BLaER1 treated with 17β-estradiol and CSF1 and Interleukin-3, amounts not matched to agents 10 nM and 100 nM (cell line): ENCODE measurements around the gene HMBS.
A peak's percentile ranks its signal among the peaks of the same experiment; 100 is the strongest.

Experiments used
- H3K27ac ChIP-seq, 11 experiments: shearing (Covaris generic); formaldehyde crosslinking; 2 replicates each; pipeline ENCODE4 v1.8.1; 2022
- H3K27me3 ChIP-seq, 11 experiments: shearing (Covaris generic); formaldehyde crosslinking; 2 replicates each; pipeline ENCODE4 v1.8.1; 2022
- H3K36me3 ChIP-seq, 11 experiments: shearing (Covaris generic); formaldehyde crosslinking; 2 replicates each; pipeline ENCODE4 v1.8.1; 2022
- H3K4me1 ChIP-seq, 10 experiments: shearing (Covaris generic); formaldehyde crosslinking; 2 replicates each; pipeline ENCODE4 v1.8.1; 2022
- H3K4me2 ChIP-seq, 11 experiments: shearing (Covaris generic); formaldehyde crosslinking; 2 replicates each; pipeline ENCODE4 v1.8.1; 2022
- H3K4me3 ChIP-seq, 10 experiments: shearing (Covaris generic); formaldehyde crosslinking; 2 replicates each; pipeline ENCODE4 v1.8.1; 2022
- H3K9ac ChIP-seq, 11 experiments: shearing (Covaris generic); formaldehyde crosslinking; 2 replicates each; pipeline ENCODE4 v1.8.1; 2022
- H3K9me3 ChIP-seq, 11 experiments: shearing (Covaris generic); formaldehyde crosslinking; replicated peaks in 1 of 11; 2 replicates each; pipeline ENCODE4 v1.8.1; 2022
- H4K20me1 ChIP-seq, 11 experiments: shearing (Covaris generic); formaldehyde crosslinking; 2 replicates each; pipeline ENCODE4 v1.8.1; 2022
- Cebpa-rat ChIP-seq, 11 experiments: shearing (Covaris generic); IDR thresholded peaks; 2 replicates each; pipeline ENCODE4 v1.8.1; 2022

Gene HMBS

GRCh38 chr11:119087123-119087522 lies 2.4 kb downstream of the HMBS start:
- TF ChIP-seq Cebpa-rat (IDR thresholded peaks at IDR 0.05) = no peak

GRCh38 chr11:119087747-119088241 lies 3.1 kb downstream of the HMBS start:
- Histone ChIP-seq H3K4me3 (peak overlapping the region in 2 of 10 experiments; percentile 4 to 30; a peak in 2 of 20 replicates), H3K27me3 (no peaks in the 10 kb centered on the region), H3K9ac (peak overlapping the region in 10 of 11 experiments; percentile 2 to 49 (median 35); a peak in 12 of 22 replicates), H3K27ac (peak overlapping the region in 9 of 11 experiments; percentile 3 to 96 (median 73); a peak in 16 of 22 replicates), H3K9me3 (no peaks in the 10 kb centered on the region), H3K4me1 (peaks cover 64 to 87% (median 80%) of the 10 kb centered on the region in 10 experiments), H4K20me1 (peaks cover 0 to 16% (median 12%) of the 10 kb centered on the region in 11 experiments; a peak in 19 of 22 replicates), H3K4me2 (peak overlapping the region; percentile 1 to 99 (median 70); a peak in 20 of 22 replicates), H3K36me3 (peaks cover 2 to 30% (median 19%) of the 10 kb centered on the region in 11 experiments; a peak in 18 of 22 replicates)
- no peak for TF ChIP-seq Cebpa-rat (IDR thresholded peaks at IDR 0.05)

More at GRCh38 chr11:119087123-119087522, 2.4 kb downstream of the HMBS start:
- peaks cover 0 to 9% (median 5%) of the 10 kb centered on the region in 11 experiments; a peak in 17 of 22 replicates for H4K20me1 ChIP-seq
- no peaks in the 10 kb centered on the region for H3K9me3 ChIP-seq
- peak overlapping the region in 1 of 10 experiments; percentile 30; a peak in 1 of 20 replicates for H3K4me3 ChIP-seq
- peak overlapping the region; percentile 1 to 99 (median 70); a peak in 20 of 22 replicates for H3K4me2 ChIP-seq
- H3K27me3 ChIP-seq = no peaks in the 10 kb centered on the region
- H3K36me3 ChIP-seq = peaks cover 9 to 30% (median 19%) of the 10 kb centered on the region in 11 experiments; a peak in 20 of 22 replicates
- peaks cover 57 to 87% (median 74%) of the 10 kb centered on the region in 10 experiments for H3K4me1 ChIP-seq
- peak overlapping the region in 9 of 11 experiments; percentile 3 to 96 (median 73); a peak in 15 of 22 replicates for H3K27ac ChIP-seq
- peak overlapping the region in 8 of 11 experiments; percentile 2 to 49 (median 41); a peak in 9 of 22 replicates for H3K9ac ChIP-seq

DNA sequence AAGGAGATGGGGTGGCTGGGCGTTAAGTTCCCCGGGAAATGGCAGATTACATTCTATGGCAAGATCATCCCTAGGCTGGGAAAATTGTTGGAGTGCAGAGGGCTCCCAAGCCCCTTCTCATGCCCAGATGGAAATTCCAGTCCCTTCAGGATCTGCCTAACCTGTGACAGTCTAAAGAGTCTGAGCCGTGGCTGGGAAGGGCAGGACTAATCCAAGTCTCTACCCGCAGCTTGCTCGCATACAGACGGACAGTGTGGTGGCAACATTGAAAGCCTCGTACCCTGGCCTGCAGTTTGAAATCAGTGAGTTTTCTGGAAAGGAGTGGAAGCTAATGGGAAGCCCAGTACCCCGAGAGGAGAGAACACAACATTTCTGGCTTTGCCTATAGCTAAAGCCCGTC lies 3.7 kb downstream of the HMBS start:
- Histone ChIP-seq H3K9ac (peak overlapping the region in 2 of 11 experiments; percentile 38 to 44; a peak in 3 of 22 replicates), H3K4me2 (peak overlapping the region in 5 of 11 experiments; percentile 23 to 99 (median 92); a peak in 10 of 22 replicates), H3K4me3 (no peak overlapping the region), H4K20me1 (peaks cover 0 to 22% (median 18%) of the 10 kb centered on the region in 11 experiments; a peak in 20 of 22 replicates), H3K4me1 (peaks cover 70 to 92% (median 86%) of the 10 kb centered on the region in 10 experiments), H3K27ac (peak overlapping the region in 8 of 11 experiments; percentile 18 to 96 (median 80); a peak in 12 of 22 replicates), H3K9me3 (no peaks in the 10 kb centered on the region), H3K36me3 (peaks cover 0 to 33% (median 24%) of the 10 kb centered on the region in 11 experiments; a peak in 19 of 22 replicates), H3K27me3 (no peaks in the 10 kb centered on the region)
- no peak for TF ChIP-seq Cebpa-rat (IDR thresholded peaks at IDR 0.05)

DNA sequence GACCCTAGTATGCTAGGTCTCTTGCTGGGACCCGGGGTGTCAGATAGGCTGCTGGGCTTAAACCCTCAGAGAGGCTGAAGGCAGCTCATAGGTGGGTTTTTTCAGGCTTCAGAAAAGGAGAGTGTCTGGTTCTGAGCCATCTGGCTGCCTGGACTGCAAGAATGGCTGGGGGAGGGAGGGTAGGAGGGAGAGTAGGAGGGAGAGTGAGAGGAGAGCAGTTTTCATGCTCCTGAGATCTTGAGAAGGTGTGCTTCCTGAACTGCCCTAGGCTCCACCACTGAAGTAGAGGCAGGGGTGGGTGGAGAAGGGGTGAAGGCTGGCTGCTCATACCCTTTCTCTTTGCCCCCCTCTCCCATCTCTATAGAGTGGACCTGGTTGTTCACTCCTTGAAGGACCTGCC lies 4.6 kb downstream of the HMBS start:
- Histone ChIP-seq H3K9me3 (no peaks in the 10 kb centered on the region; a peak in 3 of 22 replicates), H3K36me3 (peaks cover 0 to 42% (median 33%) of the 10 kb centered on the region in 11 experiments; a peak in 19 of 22 replicates), H3K27me3 (no peaks in the 10 kb centered on the region), H3K9ac (peak overlapping the region in 6 of 11 experiments; percentile 42 to 68 (median 59); a peak in 10 of 22 replicates), H4K20me1 (peaks cover 0 to 31% (median 27%) of the 10 kb centered on the region in 11 experiments; a peak in 20 of 22 replicates), H3K27ac (peak overlapping the region in 9 of 11 experiments; percentile 22 to 96 (median 93); a peak in 17 of 22 replicates), H3K4me1 (peaks cover 69 to 88% (median 83%) of the 10 kb centered on the region in 10 experiments), H3K4me3 (no peak overlapping the region), H3K4me2 (peak overlapping the region in 7 of 11 experiments; percentile 90 to 99 (median 98); a peak in 13 of 22 replicates)
- no peak for TF ChIP-seq Cebpa-rat (IDR thresholded peaks at IDR 0.05)

GRCh38 chr11:119091178-119091577 lies 6.5 kb downstream of the HMBS start:
- Histone ChIP-seq H3K27ac (peak overlapping the region in 10 of 11 experiments; percentile 20 to 98 (median 94); a peak in 19 of 22 replicates), H3K36me3 (peaks cover under 1 to 46% (median 34%) of the 10 kb centered on the region in 11 experiments; a peak in 20 of 22 replicates), H3K4me1 (peaks cover 63 to 82% (median 77%) of the 10 kb centered on the region in 10 experiments)

GRCh38 chr11:119091966-119092879 lies 7.5 kb downstream of the HMBS start:
- Histone ChIP-seq H3K4me3 (peak overlapping the region in 9 of 10 experiments; percentile 82 to 98 (median 96); a peak in 17 of 20 replicates), H3K9me3 (no peaks in the 10 kb centered on the region; a peak in 3 of 22 replicates), H3K27me3 (no peaks in the 10 kb centered on the region), H3K36me3 (peaks cover 11 to 57% (median 44%) of the 10 kb centered on the region in 11 experiments), H4K20me1 (peaks cover 0 to 38% (median 34%) of the 10 kb centered on the region in 11 experiments; a peak in 20 of 22 replicates), H3K9ac (peak overlapping the region; percentile 90 to 99 (median 97); a peak in 21 of 22 replicates), H3K4me2 (peak overlapping the region; percentile 89 to 99 (median 98)), H3K4me1 (peaks cover 61 to 79% (median 71%) of the 10 kb centered on the region in 10 experiments), H3K27ac (peak overlapping the region in 9 of 11 experiments; percentile 22 to 98 (median 95); a peak in 17 of 22 replicates)
- no peak for TF ChIP-seq Cebpa-rat (IDR thresholded peaks at IDR 0.05)

More at GRCh38 chr11:119091178-119091577, 6.5 kb downstream of the HMBS start:
- H4K20me1 ChIP-seq = peaks cover 0 to 38% (median 34%) of the 10 kb centered on the region in 11 experiments; a peak in 20 of 22 replicates
- H3K27me3 ChIP-seq = no peaks in the 10 kb centered on the region
- H3K9ac ChIP-seq = peak overlapping the region in 10 of 11 experiments; percentile 19 to 99 (median 97); a peak in 18 of 22 replicates
- peak overlapping the region; percentile 29 to 99 (median 98) for H3K4me2 ChIP-seq
- H3K4me3 ChIP-seq = peak overlapping the region in 6 of 10 experiments; percentile 14 to 98 (median 96); a peak in 7 of 20 replicates
- H3K9me3 ChIP-seq = no peaks in the 10 kb centered on the region; a peak in 3 of 22 replicates
- TF ChIP-seq Cebpa-rat (IDR thresholded peaks at IDR 0.05) = no peak

DNA sequence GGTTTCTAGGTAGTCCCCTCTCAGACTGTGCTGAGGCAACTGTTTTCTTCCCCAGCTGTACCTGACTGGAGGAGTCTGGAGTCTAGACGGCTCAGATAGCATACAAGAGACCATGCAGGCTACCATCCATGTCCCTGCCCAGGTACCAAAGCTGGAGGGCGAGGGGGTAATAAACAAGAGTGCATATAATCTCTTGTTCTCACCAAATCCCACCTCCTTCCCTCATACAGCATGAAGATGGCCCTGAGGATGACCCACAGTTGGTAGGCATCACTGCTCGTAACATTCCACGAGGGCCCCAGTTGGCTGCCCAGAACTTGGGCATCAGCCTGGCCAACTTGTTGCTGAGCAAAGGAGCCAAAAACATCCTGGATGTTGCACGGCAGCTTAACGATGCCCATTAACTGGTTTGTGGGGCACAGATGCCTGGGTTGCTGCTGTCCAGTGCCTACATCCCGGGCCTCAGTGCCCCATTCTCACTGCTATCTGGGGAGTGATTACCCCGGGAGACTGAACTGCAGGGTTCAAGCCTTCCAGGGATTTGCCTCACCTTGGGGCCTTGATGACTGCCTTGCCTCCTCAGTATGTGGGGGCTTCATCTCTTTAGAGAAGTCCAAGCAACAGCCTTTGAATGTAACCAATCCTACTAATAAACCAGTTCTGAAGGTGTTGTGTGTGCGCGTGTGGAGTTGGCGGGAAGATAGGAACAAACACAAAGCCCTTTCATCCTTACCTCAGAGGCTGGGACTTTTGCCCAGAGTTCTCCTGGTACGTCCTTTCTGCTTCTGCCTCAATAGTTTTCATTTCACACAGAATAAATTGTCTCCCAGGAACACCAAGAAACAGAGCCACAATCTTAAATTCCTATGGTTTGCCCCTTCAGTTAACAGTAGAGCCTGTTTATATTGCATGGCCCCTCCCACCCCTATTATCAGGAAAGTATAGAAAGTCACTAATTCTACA lies 8.5 kb downstream of the HMBS start:
- H3K27me3 ChIP-seq = no peaks in the 10 kb centered on the region
- peak overlapping the region in 10 of 11 experiments; percentile 86 to 98 (median 96); a peak in 21 of 22 replicates for H3K27ac ChIP-seq
- peaks cover 0 to 38% (median 34%) of the 10 kb centered on the region in 11 experiments; a peak in 20 of 22 replicates for H4K20me1 ChIP-seq
- no peak for TF ChIP-seq Cebpa-rat (IDR thresholded peaks at IDR 0.05)
- H3K4me1 ChIP-seq = peaks cover 53 to 69% (median 62%) of the 10 kb centered on the region in 10 experiments
- peak overlapping the region; percentile 89 to 99 (median 98) for H3K4me2 ChIP-seq
- H3K9me3 ChIP-seq = no peaks in the 10 kb centered on the region; a peak in 3 of 22 replicates
- peaks cover 21 to 66% (median 54%) of the 10 kb centered on the region in 11 experiments for H3K36me3 ChIP-seq
- peak overlapping the region; percentile 90 to 99 (median 97) for H3K9ac ChIP-seq
- H3K4me3 ChIP-seq = peak overlapping the region; percentile 71 to 98 (median 96)
